ENCODE measurements around the gene AKT3. TPM values are rescaled to one million over a fixed set of nuclear protein-coding genes. Genes with fewer than 3 reads are reported as not detected.

The AKT3 gene
- total RNA-seq, 3 donors from 2014 or later (not counting 1 experiment from before 2014, with no cell fraction given): 135 to 157 (median 136) TPM

DNA sequence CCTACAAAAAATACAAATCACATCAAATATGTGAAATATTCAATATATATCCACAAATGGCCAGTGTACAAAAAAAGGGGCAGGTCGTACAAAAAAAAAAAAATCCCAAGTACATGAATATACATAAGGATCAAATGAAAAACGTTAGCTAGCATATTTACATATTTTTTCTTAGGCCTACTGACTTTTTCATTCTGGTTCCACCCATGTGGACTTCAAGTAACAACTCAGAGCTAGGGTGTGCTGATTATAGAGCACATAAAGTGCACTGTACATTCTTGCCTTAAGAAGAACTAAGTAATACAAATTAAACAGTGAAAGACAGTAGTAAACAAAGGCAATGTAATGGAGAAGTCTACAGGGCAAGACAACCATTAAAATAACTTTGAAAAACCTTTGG is 297.0 kb downstream of the AKT3 start:
- no peak overlapping the region for H3K4me3 ChIP-seq (ENCODE audit: low read length)
- H3K27me3 Mint-ChIP-seq (ENCODE audit: low read depth in 2 of 2): no peaks in the 10 kb centered on the region
- no peaks in the 10 kb centered on the region for H3K27me3 ChIP-seq (ENCODE audit: control insufficient read depth, insufficient read depth, low read length)
- no peak overlapping the region for H3K4me3 Mint-ChIP-seq
- no peak overlapping the region for H3K27ac ChIP-seq (ENCODE audit: low read length)
- no peak overlapping the region for H3K27ac Mint-ChIP-seq
- H3K36me3 ChIP-seq (ENCODE audit: control insufficient read depth, insufficient read depth, low read length): peaks cover 5% of the 10 kb centered on the region
- intact Hi-C loops (cut with micrococcal nuclease): no loop called here
- no peak for TF ChIP-seq CTCF (IDR thresholded peaks at IDR 0.05)
- WGBS (ENCODE audit: insufficient coverage): 67% methylated on average over 1 of the region's 2 CpGs
- H3K4me1 Mint-ChIP-seq: peaks cover 15 to 24% of the 10 kb centered on the region in 2 donors
- ATAC-seq (no peak), DNase-seq (no peak)
- no peaks in the 10 kb centered on the region for H3K4me1 ChIP-seq (ENCODE audit: control insufficient read depth, insufficient read depth, low read length)
- H3K9me3 ChIP-seq (ENCODE audit: control insufficient read depth, insufficient read depth, low read length): no peaks in the 10 kb centered on the region
- H3K9me3 Mint-ChIP-seq: no peaks in the 10 kb centered on the region
- H3K36me3 Mint-ChIP-seq: no peaks in the 10 kb centered on the region

DNA sequence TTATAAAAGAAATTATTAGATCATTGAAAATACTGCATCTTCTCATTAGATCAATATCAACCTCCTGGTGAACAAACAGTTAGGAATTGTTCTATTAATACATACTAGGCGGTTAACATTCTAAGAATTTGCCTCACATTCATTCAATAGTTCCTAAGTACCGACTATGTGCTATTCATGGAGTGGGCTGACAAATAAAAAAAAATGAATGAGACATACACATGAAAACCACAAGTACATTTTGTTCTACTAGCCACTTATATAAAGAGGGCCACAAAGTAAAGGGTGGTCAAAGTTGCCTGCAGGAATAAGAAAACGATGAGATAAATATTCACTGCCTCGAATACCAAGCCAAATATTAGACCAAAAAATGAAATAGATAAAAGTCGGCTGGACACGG is 299.8 kb downstream of the AKT3 start:
- Mint-ChIP-seq H3K9me3 (no peaks in the 10 kb centered on the region), H3K27ac (peak overlapping the region in 1 of 2 donors; percentile 22), H3K27me3 (ENCODE audit: low read depth in 2 of 2) (no peaks in the 10 kb centered on the region), H3K4me1 (peaks cover 15 to 26% of the 10 kb centered on the region in 2 donors), H3K36me3 (no peaks in the 10 kb centered on the region), H3K4me3 (no peak overlapping the region)
- Histone ChIP-seq H3K36me3 (ENCODE audit: control insufficient read depth, insufficient read depth, low read length) (peaks cover 9% of the 10 kb centered on the region), H3K27ac (ENCODE audit: low read length) (no peak overlapping the region), H3K4me3 (ENCODE audit: low read length) (no peak overlapping the region), H3K4me1 (ENCODE audit: control insufficient read depth, insufficient read depth, low read length) (no peaks in the 10 kb centered on the region), H3K27me3 (ENCODE audit: control insufficient read depth, insufficient read depth, low read length) (no peaks in the 10 kb centered on the region), H3K9me3 (ENCODE audit: control insufficient read depth, insufficient read depth, low read length) (no peaks in the 10 kb centered on the region)
- DNase-seq (no peak), ATAC-seq (no peak)
- 100% methylated on average over 4 of the region's 6 CpGs for WGBS (ENCODE audit: insufficient coverage)
- intact Hi-C loops (cut with micrococcal nuclease): no loop called here
- TF ChIP-seq CTCF (IDR thresholded peaks at IDR 0.05): no peak

- Histone ChIP-seq H3K4me3 (ENCODE audit: low read length) (no peak overlapping the region), H3K36me3 (ENCODE audit: control insufficient read depth, insufficient read depth, low read length) (peaks cover 9% of the 10 kb centered on the region), H3K27ac (ENCODE audit: low read length) (no peak overlapping the region), H3K27me3 (ENCODE audit: control insufficient read depth, insufficient read depth, low read length) (no peaks in the 10 kb centered on the region), H3K9me3 (ENCODE audit: control insufficient read depth, insufficient read depth, low read length) (no peaks in the 10 kb centered on the region), H3K4me1 (ENCODE audit: control insufficient read depth, insufficient read depth, low read length) (no peaks in the 10 kb centered on the region)
- no peaks in the 10 kb centered on the region for H3K9me3 Mint-ChIP-seq
- peak overlapping the region in 1 of 2 donors; percentile 22 for H3K27ac Mint-ChIP-seq
- no peak overlapping the region for H3K4me3 Mint-ChIP-seq
- H3K27me3 Mint-ChIP-seq (ENCODE audit: low read depth in 2 of 2): no peaks in the 10 kb centered on the region
- H3K4me1 Mint-ChIP-seq: peaks cover 15 to 23% of the 10 kb centered on the region in 2 donors
- ATAC-seq: no peak
- intact Hi-C loops (cut with micrococcal nuclease): no loop called here
- no peak for DNase-seq
- H3K36me3 Mint-ChIP-seq: no peaks in the 10 kb centered on the region
- no peak for TF ChIP-seq CTCF (IDR thresholded peaks at IDR 0.05)
These were observed 300.3 kb downstream of the AKT3 start for GRCh38 chr1:243549791-243550190.

DNA sequence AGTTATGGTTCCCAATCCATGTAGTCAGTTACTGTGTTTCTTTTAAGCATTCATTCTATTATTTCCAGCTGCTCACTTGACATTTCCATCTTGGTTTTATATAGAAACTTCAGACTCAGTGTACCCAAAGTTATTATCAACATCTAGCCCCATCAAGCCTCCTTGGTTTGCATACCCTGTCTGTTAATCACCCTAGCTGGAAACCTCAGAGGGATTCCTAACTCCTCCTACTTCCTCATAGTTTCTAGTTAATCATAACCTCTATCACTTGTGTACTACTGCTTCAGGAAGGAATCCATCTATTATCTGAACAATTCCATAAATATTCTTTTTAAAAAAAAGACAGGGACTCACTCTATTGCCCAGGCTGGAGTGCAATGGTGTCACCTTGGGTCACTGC is 300.9 kb downstream of the AKT3 start:
- Mint-ChIP-seq H3K4me1 (peaks cover 16 to 23% of the 10 kb centered on the region in 2 donors), H3K36me3 (peaks cover 3% of the 10 kb centered on the region), H3K9me3 (no peaks in the 10 kb centered on the region), H3K4me3 (no peak overlapping the region), H3K27ac (no peak overlapping the region), H3K27me3 (ENCODE audit: low read depth in 2 of 2) (no peaks in the 10 kb centered on the region)
- intact Hi-C loops (cut with micrococcal nuclease): no loop called here
- no peak for TF ChIP-seq CTCF (IDR thresholded peaks at IDR 0.05)
- Histone ChIP-seq H3K36me3 (ENCODE audit: control insufficient read depth, insufficient read depth, low read length) (peaks cover 12% of the 10 kb centered on the region), H3K4me1 (ENCODE audit: control insufficient read depth, insufficient read depth, low read length) (no peaks in the 10 kb centered on the region), H3K4me3 (ENCODE audit: low read length) (no peak overlapping the region), H3K9me3 (ENCODE audit: control insufficient read depth, insufficient read depth, low read length) (no peaks in the 10 kb centered on the region), H3K27ac (ENCODE audit: low read length) (no peak overlapping the region), H3K27me3 (ENCODE audit: control insufficient read depth, insufficient read depth, low read length) (no peaks in the 10 kb centered on the region)
- ATAC-seq (no peak), DNase-seq (no peak)
